Epidermal melanocyte (primary cell): ENCODE measurements around the gene VAMP2.

Experiments
- DNase-seq: peaks from one replicate; pipeline ENCODE4 v3.0.0; 2011; ENCODE audit warnings: low spot score; ENCODE audit not compliant: insufficient read length

The VAMP2 gene

GRCh38 chr17:8155231-8155995 is 7.3 kb downstream of the VAMP2 start:
- DNase-seq, result no peak

GRCh38 chr17:8154608-8155155 is 8.1 kb downstream of the VAMP2 start:
- DNase-seq, result no peak

GRCh38 chr17:8153957-8154607 is 8.7 kb downstream of the VAMP2 start:
- peak; percentile 79 for DNase-seq

GRCh38 chr17:8153525-8153956 is 9.2 kb downstream of the VAMP2 start:
- DNase-seq, result no peak

GRCh38 chr17:8153031-8153451 is 9.7 kb downstream of the VAMP2 start:
- DNase-seq, result no peak

- peak; percentile 97 for DNase-seq
Observed at GRCh38 chr17:8152112-8152775, 10.5 kb downstream of the VAMP2 start, which contains the start of gene PER1. TSS of gene PER1 (minus strand) at chr17:8152404. CDS start at chr17:8150706, 1,698 bp downstream.

- no peak for DNase-seq
Observed at GRCh38 chr17:8151641-8152111, 11.1 kb downstream of the VAMP2 start.

- peak; percentile 68 for DNase-seq
Observed at GRCh38 chr17:8151120-8151640, 11.6 kb downstream of the VAMP2 start.

GRCh38 chr17:8150194-8151119 is 12.3 kb downstream of the VAMP2 start:
- DNase-seq, result no peak

GRCh38 chr17:8149419-8150193 is 13.1 kb downstream of the VAMP2 start:
- no peak for DNase-seq

GRCh38 chr17:8148560-8148959 is 14.2 kb downstream of the VAMP2 start:
- DNase-seq, result no peak

GRCh38 chr17:8147805-8148404 is 14.8 kb downstream of the VAMP2 start:
- no peak for DNase-seq

GRCh38 chr17:8147141-8147804 is 15.5 kb downstream of the VAMP2 start:
- DNase-seq, result no peak

- no peak for DNase-seq
Observed at GRCh38 chr17:8146381-8147140, 16.2 kb downstream of the VAMP2 start.

GRCh38 chr17:8145811-8146210 is 16.9 kb downstream of the VAMP2 start:
- no peak for DNase-seq

- DNase-seq, result no peak
Observed at GRCh38 chr17:8144401-8145231, 18.1 kb downstream of the VAMP2 start.
